ENCODE measurements around the gene ZNF865. TPM values are rescaled to one million over a fixed set of nuclear protein-coding genes. Genes with fewer than 3 reads are reported as not detected.

ZNF865 gene
- total and polyA plus RNA-seq, 2 of the 8 experiments (the other 6 are each of a cell fraction or from before 2014, with no cell fraction given) = 3.5 to 13.6 TPM

DNA sequence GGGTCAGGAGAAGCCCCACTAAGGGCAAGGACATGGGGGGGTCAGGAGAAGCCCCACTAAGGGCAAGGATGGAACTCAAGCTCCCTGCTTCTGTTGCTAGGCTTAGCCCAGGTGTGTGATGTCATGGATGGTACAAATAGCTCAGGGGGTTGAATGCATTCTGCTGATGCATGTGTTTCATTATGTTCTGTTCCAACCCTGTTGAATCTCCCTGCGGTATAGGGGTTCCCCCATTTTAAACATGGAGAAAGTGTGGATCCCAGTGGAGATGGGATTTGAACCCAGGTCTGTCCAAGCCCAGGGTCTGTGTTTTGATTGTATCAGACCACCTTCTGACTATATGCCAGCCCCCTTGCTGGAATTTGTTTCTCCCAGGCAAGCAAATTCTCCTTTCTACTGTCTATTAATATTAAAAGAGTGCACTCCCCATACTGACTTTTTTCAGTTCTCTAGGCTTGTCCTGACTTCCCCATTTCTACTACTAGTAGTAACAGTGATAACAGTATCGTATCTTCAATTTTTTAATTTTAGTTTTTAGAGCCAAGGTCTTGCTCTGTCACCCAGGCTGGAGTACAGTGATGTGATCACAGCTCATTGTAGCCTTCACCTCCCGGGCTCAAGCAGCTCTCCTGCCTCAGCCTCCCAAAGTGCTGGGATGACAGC, 6.7 kb downstream of the ZNF865 start:
- ChIA-PET CTCF (ENCODE audit: partially characterized antibody) (interaction anchor here (1.1 to 1.5 kb wide), 3 partner anchors 13 to 92 kb away, joined by 3 read pairs; partner anchors contain the start of genes FIZ1 and ZNF524), POLR2A (ENCODE audit: partially characterized antibody) (interaction anchor here (0.9 to 4.3 kb wide), 7 partner anchors 9 to 53 kb away, joined by 3 to 32 read pairs (median 3); partner anchors contain the start of genes FIZ1, ZNF524 and ZNF784)
- no peaks in the 10 kb centered on the region for H3K4me1 ChIP-seq (replicated peaks in 1 of 4; ENCODE audit: control insufficient read depth in 3 of 4, insufficient read depth in 4 of 4, low read length in 3 of 4)
- no peak overlapping the region for H3K27ac ChIP-seq (ENCODE audit: low read depth, low read length)
- no peak overlapping the region for H3K9ac ChIP-seq (replicated peaks in 1 of 4; ENCODE audit: extremely low read depth in 1 of 4, low read depth in 3 of 4, low read length in 3 of 4)
- H3K9me3 ChIP-seq (ENCODE audit: insufficient read depth in 2 of 2, low read depth in 1 of 2, low read length in 1 of 2) = no peaks in the 10 kb centered on the region; a peak in 1 of 4 replicates
- no peak overlapping the region for H2BK5ac ChIP-seq (ENCODE audit: low read depth, low read length)
- no peak overlapping the region for H2AK5ac ChIP-seq (ENCODE audit: low read depth, low read length)
- peaks cover 0 to 30% (median 1%) of the 10 kb centered on the region in 4 experiments; a peak in 4 of 8 replicates for H3K36me3 ChIP-seq (ENCODE audit: control insufficient read depth in 2 of 4, insufficient read depth in 4 of 4, low read length in 3 of 4)
- H3K79me1 ChIP-seq (ENCODE audit: low read depth, low read length) = peaks cover 4% of the 10 kb centered on the region; the same call in 1 of the 2 replicates
- peaks cover 0 to under 1% of the 10 kb centered on the region in 2 experiments; a peak in 1 of 4 replicates for H3K79me2 ChIP-seq (ENCODE audit: control insufficient read depth in 1 of 2, insufficient read depth in 2 of 2, low read length in 2 of 2)
- FAIRE-seq (no peak), DNase-seq (ENCODE audit: low read depth in 1 of 2, low spot score in 2 of 2) (no peak)
- H3K27me3 ChIP-seq (replicated peaks in 1 of 4; ENCODE audit: control insufficient read depth in 3 of 4, extremely low read depth in 1 of 4, insufficient read depth in 3 of 4, low read length in 3 of 4) = no peaks in the 10 kb centered on the region
- H4K20me1 ChIP-seq (replicated peaks in 1 of 2; ENCODE audit: control insufficient read depth in 1 of 2, insufficient read depth in 2 of 2, low read length in 2 of 2) = peaks cover 4 to 26% of the 10 kb centered on the region in 2 experiments
- H3K18ac ChIP-seq (ENCODE audit: extremely low read depth, low read length) = no peak overlapping the region
- TF ChIP-seq GTF2F1 (IDR thresholded peaks at IDR 0.05; ENCODE audit: borderline replicate concordance, low read depth, low read length) (no peak), KDM4A (IDR thresholded peaks at IDR 0.05; ENCODE audit: low read depth, low read length, severe bottlenecking) (no peak), MAFK (IDR thresholded peaks at IDR 0.05; ENCODE audit: low read depth, low read length) (no peak), HDAC6 (IDR thresholded peaks at IDR 0.05; ENCODE audit: low read depth, low read length) (no peak), RXRA (IDR thresholded peaks at IDR 0.05; ENCODE audit: insufficient read depth, low read depth, low read length) (no peak), SUZ12 (IDR thresholded peaks at IDR 0.05; ENCODE audit: low read length) (no peak), TCF12 (IDR thresholded peaks at IDR 0.05; ENCODE audit: low read depth, low read length) (no peak), POLR2AphosphoS5 (IDR thresholded peaks at IDR 0.05; ENCODE audit: low read depth, low read length) (no peak), TBP (IDR thresholded peaks at IDR 0.05; ENCODE audit: low read depth, low read length) (no peak)
- TF ChIP-seq, protein P1, sequence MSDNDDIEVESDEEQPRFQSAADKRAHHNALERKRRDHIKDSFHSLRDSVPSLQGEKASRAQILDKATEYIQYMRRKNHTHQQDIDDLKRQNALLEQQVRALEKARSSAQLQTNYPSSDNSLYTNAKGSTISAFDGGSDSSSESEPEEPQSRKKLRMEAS (IDR thresholded peaks at IDR 0.05) = no peak
- no peak overlapping the region for H3K4me3 ChIP-seq (ENCODE audit: extremely low read depth in 1 of 4, insufficient read depth in 2 of 4, low read depth in 3 of 4, low read length in 4 of 4)
- no peak overlapping the region for H4K91ac ChIP-seq (replicated peaks; ENCODE audit: insufficient read length, low read length)
- no peak overlapping the region for H2BK20ac ChIP-seq (ENCODE audit: low read length)
- H4K5ac ChIP-seq (ENCODE audit: insufficient read length, low read depth, low read length) = no peak overlapping the region
- H3K4ac ChIP-seq (replicated peaks; ENCODE audit: insufficient read length, low read depth, low read length) = no peak overlapping the region
- no peak overlapping the region for H2BK12ac ChIP-seq (ENCODE audit: low read depth, low read length)
- no peak overlapping the region for H3K23ac ChIP-seq (ENCODE audit: insufficient read length)
- no peaks in the 10 kb centered on the region for H3K23me2 ChIP-seq (ENCODE audit: low read depth, low read length)
- H4K8ac ChIP-seq (ENCODE audit: extremely low read depth, insufficient read depth, low read length) = no peak overlapping the region
- H2AFZ ChIP-seq (ENCODE audit: low read length) = no peak overlapping the region
- WGBS, 2 experiments (ENCODE audit: extremely low coverage in 1 of 2, insufficient coverage in 1 of 2, insufficient read length in 1 of 2, insufficient replicate concordance in 2 of 2, low coverage in 1 of 2, low lambda C conversion rate in 2 of 2, missing lambda C conversion rate in 1 of 2) = 94% methylated on average over 3 of the region's 3 CpGs; no CpG with 5 or more reads in 1 of the 2 experiments
- H3K4me2 ChIP-seq (ENCODE audit: insufficient read depth in 1 of 2, low read depth in 2 of 2, low read length in 2 of 2) = no peak overlapping the region
- H2BK15ac ChIP-seq (ENCODE audit: low read length) = no peak overlapping the region
- H3K56ac ChIP-seq (replicated peaks; ENCODE audit: insufficient read length, low read depth, low read length) = no peak overlapping the region
- no peak overlapping the region for H3K14ac ChIP-seq (ENCODE audit: insufficient read length)
- no peak overlapping the region for H2BK120ac ChIP-seq (replicated peaks; ENCODE audit: low read depth, low read length)

Data from H1 (cell line).